Breast epithelium (tissue), 3 donors: Measurements from ENCODE around the gene ACSS1.

Source experiments
- POLR2A ChIP-seq: fragments of 450-650 bp; IDR thresholded peaks from one replicate; pipeline ENCODE4 v1.6.1; 2016; ENCODE audit warnings: antibody characterized with exemption, mild to moderate bottlenecking, moderate library complexity
- TF ChIP-seq, protein P1 (sequence below), 3 donors: fragments of 450-650 bp; IDR thresholded peaks; one replicate each; pipeline ENCODE4 v1.5.1; 2016 to 2017; ENCODE audit warnings: antibody characterized with exemption in 3 of 3, mild to moderate bottlenecking in 3 of 3, moderate library complexity in 3 of 3

- no peak for TF ChIP-seq POLR2A
- TF ChIP-seq, protein P1, sequence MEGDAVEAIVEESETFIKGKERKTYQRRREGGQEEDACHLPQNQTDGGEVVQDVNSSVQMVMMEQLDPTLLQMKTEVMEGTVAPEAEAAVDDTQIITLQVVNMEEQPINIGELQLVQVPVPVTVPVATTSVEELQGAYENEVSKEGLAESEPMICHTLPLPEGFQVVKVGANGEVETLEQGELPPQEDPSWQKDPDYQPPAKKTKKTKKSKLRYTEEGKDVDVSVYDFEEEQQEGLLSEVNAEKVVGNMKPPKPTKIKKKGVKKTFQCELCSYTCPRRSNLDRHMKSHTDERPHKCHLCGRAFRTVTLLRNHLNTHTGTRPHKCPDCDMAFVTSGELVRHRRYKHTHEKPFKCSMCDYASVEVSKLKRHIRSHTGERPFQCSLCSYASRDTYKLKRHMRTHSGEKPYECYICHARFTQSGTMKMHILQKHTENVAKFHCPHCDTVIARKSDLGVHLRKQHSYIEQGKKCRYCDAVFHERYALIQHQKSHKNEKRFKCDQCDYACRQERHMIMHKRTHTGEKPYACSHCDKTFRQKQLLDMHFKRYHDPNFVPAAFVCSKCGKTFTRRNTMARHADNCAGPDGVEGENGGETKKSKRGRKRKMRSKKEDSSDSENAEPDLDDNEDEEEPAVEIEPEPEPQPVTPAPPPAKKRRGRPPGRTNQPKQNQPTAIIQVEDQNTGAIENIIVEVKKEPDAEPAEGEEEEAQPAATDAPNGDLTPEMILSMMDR (IDR thresholded peaks at IDR 0.05), result no peak
Measured at GRCh38 chr20:25051386-25052155, 6.4 kb downstream of the ACSS1 start.
